H1 (cell line): ENCODE results near the gene DEFB119. TPM values are rescaled to one million over a fixed set of nuclear protein-coding genes. Genes with fewer than 3 reads are reported as not detected.

Experiments used
- RBBP5 ChIP-seq: IDR thresholded peaks from 2 replicates; pipeline ENCODE4 v1.7.1; 2012; ENCODE audit warnings: low read depth, mild to moderate bottlenecking, inconsistent platforms, low read length, moderate library complexity, borderline replicate concordance
- polyA plus RNA-seq, 7 experiments: library from polyadenylated mRNA; depleted of rRNA in 3 of 7; stranded (reverse) in 5 of 7; unstranded in 2 of 7; fragments of >200 nt in 5 of 7; fragments of 200-250 nt in 2 of 7; gene quantifications; 1 replicate in 5 of 7; 2 replicates in 1 of 7; 4 replicates in 1 of 7; pipeline versions ENCODE4 v1.2.1 to v1.2.3, GENCODE V29; 2011 to 2013; ENCODE audit warnings: missing spikeins in 2 of 7, mixed read lengths in 2 of 7
- total RNA-seq: library from RNA; stranded (reverse); fragmentation: NEBNext Ultra II Directional; extraction: Animal tissue kit (Norgen Biotek cat#: 25700); gene quantifications from 2 replicates; pipeline ENCODE4 v1.2.1, GENCODE V29; 2021
- TF ChIP-seq, protein P1 (sequence below): IDR thresholded peaks from 2 replicates; pipeline ENCODE4 v1.6.1; 2012; ENCODE audit warnings: inconsistent platforms
- TF ChIP-seq, protein P2 (sequence below): fragments of 300-600 bp; sonication (generic); IDR thresholded peaks from 2 replicates; pipeline ENCODE4 v1.7.1; 2012; ENCODE audit warnings: low read length, moderate library complexity, mild to moderate bottlenecking, inconsistent platforms; ENCODE audit not compliant: insufficient replicate concordance

DEFB119 gene
- total and polyA plus RNA-seq, 2 of the 8 experiments (the other 6 are each of a cell fraction or from before 2014, with no cell fraction given): not detected

DNA sequence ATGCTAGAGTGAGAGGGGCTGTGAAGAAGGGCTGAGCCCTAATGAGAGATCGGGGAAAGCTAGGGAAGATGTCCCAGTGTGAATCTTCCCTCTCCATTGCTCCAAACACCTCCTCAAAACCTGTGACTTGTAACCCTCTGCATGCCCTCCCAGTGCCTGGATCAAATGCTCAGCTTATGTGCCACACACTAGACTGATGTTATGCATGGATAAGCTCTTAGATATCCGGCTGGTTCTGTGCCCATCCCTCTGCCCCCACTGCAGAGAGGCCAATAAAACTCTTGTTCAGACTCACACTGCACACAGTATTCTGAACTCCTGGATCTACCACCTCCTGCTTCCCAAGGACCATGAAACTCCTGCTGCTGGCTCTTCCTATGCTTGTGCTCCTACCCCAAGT is 22.1 kb downstream of the DEFB119 start, which contains the start of gene DEFB118 (continued):
- TF ChIP-seq, protein P1, sequence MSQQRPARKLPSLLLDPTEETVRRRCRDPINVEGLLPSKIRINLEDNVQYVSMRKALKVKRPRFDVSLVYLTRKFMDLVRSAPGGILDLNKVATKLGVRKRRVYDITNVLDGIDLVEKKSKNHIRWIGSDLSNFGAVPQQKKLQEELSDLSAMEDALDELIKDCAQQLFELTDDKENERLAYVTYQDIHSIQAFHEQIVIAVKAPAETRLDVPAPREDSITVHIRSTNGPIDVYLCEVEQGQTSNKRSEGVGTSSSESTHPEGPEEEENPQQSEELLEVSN: no peak
- no peak for TF ChIP-seq RBBP5
- TF ChIP-seq, protein P2, sequence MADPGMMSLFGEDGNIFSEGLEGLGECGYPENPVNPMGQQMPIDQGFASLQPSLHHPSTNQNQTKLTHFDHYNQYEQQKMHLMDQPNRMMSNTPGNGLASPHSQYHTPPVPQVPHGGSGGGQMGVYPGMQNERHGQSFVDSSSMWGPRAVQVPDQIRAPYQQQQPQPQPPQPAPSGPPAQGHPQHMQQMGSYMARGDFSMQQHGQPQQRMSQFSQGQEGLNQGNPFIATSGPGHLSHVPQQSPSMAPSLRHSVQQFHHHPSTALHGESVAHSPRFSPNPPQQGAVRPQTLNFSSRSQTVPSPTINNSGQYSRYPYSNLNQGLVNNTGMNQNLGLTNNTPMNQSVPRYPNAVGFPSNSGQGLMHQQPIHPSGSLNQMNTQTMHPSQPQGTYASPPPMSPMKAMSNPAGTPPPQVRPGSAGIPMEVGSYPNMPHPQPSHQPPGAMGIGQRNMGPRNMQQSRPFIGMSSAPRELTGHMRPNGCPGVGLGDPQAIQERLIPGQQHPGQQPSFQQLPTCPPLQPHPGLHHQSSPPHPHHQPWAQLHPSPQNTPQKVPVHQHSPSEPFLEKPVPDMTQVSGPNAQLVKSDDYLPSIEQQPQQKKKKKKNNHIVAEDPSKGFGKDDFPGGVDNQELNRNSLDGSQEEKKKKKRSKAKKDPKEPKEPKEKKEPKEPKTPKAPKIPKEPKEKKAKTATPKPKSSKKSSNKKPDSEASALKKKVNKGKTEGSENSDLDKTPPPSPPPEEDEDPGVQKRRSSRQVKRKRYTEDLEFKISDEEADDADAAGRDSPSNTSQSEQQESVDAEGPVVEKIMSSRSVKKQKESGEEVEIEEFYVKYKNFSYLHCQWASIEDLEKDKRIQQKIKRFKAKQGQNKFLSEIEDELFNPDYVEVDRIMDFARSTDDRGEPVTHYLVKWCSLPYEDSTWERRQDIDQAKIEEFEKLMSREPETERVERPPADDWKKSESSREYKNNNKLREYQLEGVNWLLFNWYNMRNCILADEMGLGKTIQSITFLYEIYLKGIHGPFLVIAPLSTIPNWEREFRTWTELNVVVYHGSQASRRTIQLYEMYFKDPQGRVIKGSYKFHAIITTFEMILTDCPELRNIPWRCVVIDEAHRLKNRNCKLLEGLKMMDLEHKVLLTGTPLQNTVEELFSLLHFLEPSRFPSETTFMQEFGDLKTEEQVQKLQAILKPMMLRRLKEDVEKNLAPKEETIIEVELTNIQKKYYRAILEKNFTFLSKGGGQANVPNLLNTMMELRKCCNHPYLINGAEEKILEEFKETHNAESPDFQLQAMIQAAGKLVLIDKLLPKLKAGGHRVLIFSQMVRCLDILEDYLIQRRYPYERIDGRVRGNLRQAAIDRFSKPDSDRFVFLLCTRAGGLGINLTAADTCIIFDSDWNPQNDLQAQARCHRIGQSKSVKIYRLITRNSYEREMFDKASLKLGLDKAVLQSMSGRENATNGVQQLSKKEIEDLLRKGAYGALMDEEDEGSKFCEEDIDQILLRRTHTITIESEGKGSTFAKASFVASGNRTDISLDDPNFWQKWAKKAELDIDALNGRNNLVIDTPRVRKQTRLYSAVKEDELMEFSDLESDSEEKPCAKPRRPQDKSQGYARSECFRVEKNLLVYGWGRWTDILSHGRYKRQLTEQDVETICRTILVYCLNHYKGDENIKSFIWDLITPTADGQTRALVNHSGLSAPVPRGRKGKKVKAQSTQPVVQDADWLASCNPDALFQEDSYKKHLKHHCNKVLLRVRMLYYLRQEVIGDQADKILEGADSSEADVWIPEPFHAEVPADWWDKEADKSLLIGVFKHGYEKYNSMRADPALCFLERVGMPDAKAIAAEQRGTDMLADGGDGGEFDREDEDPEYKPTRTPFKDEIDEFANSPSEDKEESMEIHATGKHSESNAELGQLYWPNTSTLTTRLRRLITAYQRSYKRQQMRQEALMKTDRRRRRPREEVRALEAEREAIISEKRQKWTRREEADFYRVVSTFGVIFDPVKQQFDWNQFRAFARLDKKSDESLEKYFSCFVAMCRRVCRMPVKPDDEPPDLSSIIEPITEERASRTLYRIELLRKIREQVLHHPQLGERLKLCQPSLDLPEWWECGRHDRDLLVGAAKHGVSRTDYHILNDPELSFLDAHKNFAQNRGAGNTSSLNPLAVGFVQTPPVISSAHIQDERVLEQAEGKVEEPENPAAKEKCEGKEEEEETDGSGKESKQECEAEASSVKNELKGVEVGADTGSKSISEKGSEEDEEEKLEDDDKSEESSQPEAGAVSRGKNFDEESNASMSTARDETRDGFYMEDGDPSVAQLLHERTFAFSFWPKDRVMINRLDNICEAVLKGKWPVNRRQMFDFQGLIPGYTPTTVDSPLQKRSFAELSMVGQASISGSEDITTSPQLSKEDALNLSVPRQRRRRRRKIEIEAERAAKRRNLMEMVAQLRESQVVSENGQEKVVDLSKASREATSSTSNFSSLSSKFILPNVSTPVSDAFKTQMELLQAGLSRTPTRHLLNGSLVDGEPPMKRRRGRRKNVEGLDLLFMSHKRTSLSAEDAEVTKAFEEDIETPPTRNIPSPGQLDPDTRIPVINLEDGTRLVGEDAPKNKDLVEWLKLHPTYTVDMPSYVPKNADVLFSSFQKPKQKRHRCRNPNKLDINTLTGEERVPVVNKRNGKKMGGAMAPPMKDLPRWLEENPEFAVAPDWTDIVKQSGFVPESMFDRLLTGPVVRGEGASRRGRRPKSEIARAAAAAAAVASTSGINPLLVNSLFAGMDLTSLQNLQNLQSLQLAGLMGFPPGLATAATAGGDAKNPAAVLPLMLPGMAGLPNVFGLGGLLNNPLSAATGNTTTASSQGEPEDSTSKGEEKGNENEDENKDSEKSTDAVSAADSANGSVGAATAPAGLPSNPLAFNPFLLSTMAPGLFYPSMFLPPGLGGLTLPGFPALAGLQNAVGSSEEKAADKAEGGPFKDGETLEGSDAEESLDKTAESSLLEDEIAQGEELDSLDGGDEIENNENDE: no peak
